Vagina (tissue), 2 donors: ENCODE measurements around the gene ZNF235.

ENCODE experiments used
- POLR2A ChIP-seq, 2 donors: fragments of 450-650 bp; IDR thresholded peaks; one replicate each; pipeline ENCODE4 v1.6.1; 2017; ENCODE audit warnings: antibody characterized with exemption in 2 of 2, mild to moderate bottlenecking in 2 of 2, moderate library complexity in 2 of 2
- TF ChIP-seq, protein P1 (sequence below), 3 experiments: fragments of 450-650 bp in 2 of 3; fragments of 200-600 bp in 1 of 3; sonication (generic) in 1 of 3; IDR thresholded peaks; one replicate each; pipeline ENCODE4 v1.5.1; 2017 to 2019; ENCODE audit warnings: antibody characterized with exemption in 3 of 3, mild to moderate bottlenecking in 2 of 3, moderate library complexity in 2 of 3

DNA sequence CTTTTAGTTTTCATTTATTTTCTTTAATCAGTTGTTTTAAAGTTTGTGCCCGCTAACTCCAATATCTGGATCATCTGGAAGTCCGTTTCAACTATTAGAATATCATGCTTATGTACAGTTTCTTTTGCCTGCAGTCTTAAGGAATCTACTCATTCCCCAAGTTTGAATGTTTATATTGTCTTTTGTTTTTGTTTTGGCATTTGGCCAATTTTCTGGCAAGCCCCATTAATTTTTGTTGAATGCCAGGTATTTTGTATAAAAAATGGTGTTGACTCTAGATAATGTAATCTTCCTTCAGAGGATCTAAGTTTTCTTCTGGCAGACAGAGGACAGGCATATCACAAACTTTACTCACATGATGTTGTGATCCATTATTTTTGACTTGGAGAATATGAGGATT lies 11.1 kb upstream of the ZNF235 start:
- TF ChIP-seq POLR2A (IDR thresholded peaks at IDR 0.05), result no peak
- TF ChIP-seq, protein P1, sequence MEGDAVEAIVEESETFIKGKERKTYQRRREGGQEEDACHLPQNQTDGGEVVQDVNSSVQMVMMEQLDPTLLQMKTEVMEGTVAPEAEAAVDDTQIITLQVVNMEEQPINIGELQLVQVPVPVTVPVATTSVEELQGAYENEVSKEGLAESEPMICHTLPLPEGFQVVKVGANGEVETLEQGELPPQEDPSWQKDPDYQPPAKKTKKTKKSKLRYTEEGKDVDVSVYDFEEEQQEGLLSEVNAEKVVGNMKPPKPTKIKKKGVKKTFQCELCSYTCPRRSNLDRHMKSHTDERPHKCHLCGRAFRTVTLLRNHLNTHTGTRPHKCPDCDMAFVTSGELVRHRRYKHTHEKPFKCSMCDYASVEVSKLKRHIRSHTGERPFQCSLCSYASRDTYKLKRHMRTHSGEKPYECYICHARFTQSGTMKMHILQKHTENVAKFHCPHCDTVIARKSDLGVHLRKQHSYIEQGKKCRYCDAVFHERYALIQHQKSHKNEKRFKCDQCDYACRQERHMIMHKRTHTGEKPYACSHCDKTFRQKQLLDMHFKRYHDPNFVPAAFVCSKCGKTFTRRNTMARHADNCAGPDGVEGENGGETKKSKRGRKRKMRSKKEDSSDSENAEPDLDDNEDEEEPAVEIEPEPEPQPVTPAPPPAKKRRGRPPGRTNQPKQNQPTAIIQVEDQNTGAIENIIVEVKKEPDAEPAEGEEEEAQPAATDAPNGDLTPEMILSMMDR (IDR thresholded peaks at IDR 0.05), result no peak
